HepG2 (cell line): Measurements from ENCODE around the gene LDB2. TPM values are rescaled to one million over a fixed set of nuclear protein-coding genes. Genes with fewer than 3 reads are reported as not detected.

Experiments
- ATAC-seq: fragments of 200-7000 bp; cut with Tn5 transposase; 3 replicates; pipeline ENCODE4 v1.9.1; 2020; ENCODE audit warnings: mild to moderate bottlenecking, moderate library complexity
- Bru-seq: library from RNA; stranded (reverse); fragments of 400-500 nt; gene quantifications from one replicate; lab custom pipeline; 2021; lab: Mats Ljungman, UMichigan
- BruChase-seq, 2 experiments: library from RNA; stranded (reverse); fragments of 400-500 nt; gene quantifications; one replicate each; lab custom pipeline; 2021; lab: Mats Ljungman, UMichigan
- BruUV-seq: library from RNA; stranded (reverse); fragments of 400-500 nt; replicated peaks from 2 replicates; lab custom pipeline; 2021; lab: Mats Ljungman, UMichigan
- CTCF ChIA-PET: fragments of 300-600 bp; formaldehyde crosslinking; extraction: SDS; loops from one replicate; lab custom pipeline; 2021; ENCODE audit warnings: low total read pairs, inconsistent platforms, low intra/inter-chr PET ratio; lab: Yijun Ruan, JAX
- POLR2A ChIA-PET: fragments of 350-600 bp; sonication (Branson Sonifier 250); formaldehyde crosslinking; loops from one replicate; lab custom pipeline; 2020; ENCODE audit warnings: antibody characterized with exemption, inconsistent platforms; lab: Yijun Ruan, JAX
- DNase-seq: peaks from one replicate; pipeline ENCODE4 v3.0.0-alpha.2; 2015; ENCODE audit warnings: low spot score
- FAIRE-seq: peaks from 3 replicates; lab custom pipeline; 2011; peaks lifted over from hg19 to GRCh38; lab: Jason Lieb, UNC
- H2AFZ ChIP-seq: one replicate; pipeline ENCODE4 v1.6.1; 2011; ENCODE audit warnings: low read length, inconsistent platforms
- H3K27ac ChIP-seq: fragments of 300-600 bp; 3 replicates; pipeline ENCODE4 v1.8.0; 2011; ENCODE audit warnings: mixed run types, mild to moderate bottlenecking, mixed read lengths, low read length, inconsistent platforms; ENCODE audit not compliant: insufficient read depth; ENCODE audit errors: extremely low read length
- H3K27me3 ChIP-seq, 2 experiments: fragments of 200-600 bp in 1 of 2; 2 replicates in 1 of 2; 3 replicates in 1 of 2; pipeline versions ENCODE4 v1.6.0 to v1.8.0; 2011; ENCODE audit warnings: low read length in 2 of 2, mild to moderate bottlenecking in 2 of 2, moderate library complexity in 2 of 2, inconsistent platforms in 1 of 2; ENCODE audit not compliant: insufficient read depth in 2 of 2, control insufficient read depth in 1 of 2
- H3K36me3 ChIP-seq, 2 experiments: fragments of 200-600 bp in 1 of 2; replicated peaks in 1 of 2; 2 replicates in 1 of 2; 3 replicates in 1 of 2; pipeline versions ENCODE4 v1.5.1 to v1.8.0; 2011; ENCODE audit warnings: low read length in 2 of 2, inconsistent platforms in 1 of 2; ENCODE audit not compliant: insufficient read depth in 2 of 2, control insufficient read depth in 1 of 2
- H3K4me1 ChIP-seq: 2 replicates; pipeline ENCODE4 v1.5.1; 2012; ENCODE audit warnings: low read length, inconsistent platforms; ENCODE audit not compliant: insufficient read depth
- H3K4me2 ChIP-seq: 2 replicates; pipeline ENCODE4 v1.6.0; 2011; ENCODE audit warnings: low read depth, low read length, inconsistent platforms
- H3K4me3 ChIP-seq, 3 experiments: fragments of 200-600 bp in 1 of 3; sonication (generic), shearing (Covaris generic) in 1 of 3; replicated peaks in 1 of 3; 2 replicates each; pipeline ENCODE4 v1.5.1; 2011 to 2016; ENCODE audit warnings: low read length in 3 of 3, inconsistent platforms in 2 of 3, low read depth in 2 of 3, mild to moderate bottlenecking in 2 of 3, control low read depth in 1 of 3, mixed read lengths in 1 of 3; ENCODE audit not compliant: insufficient read depth in 1 of 3
- H3K79me2 ChIP-seq: one replicate; pipeline ENCODE4 v1.6.1; 2011; ENCODE audit warnings: low read length, inconsistent platforms; ENCODE audit not compliant: insufficient read depth
- H3K9ac ChIP-seq: 2 replicates; pipeline ENCODE4 v1.6.0; 2011; ENCODE audit warnings: mild to moderate bottlenecking, low read depth, low read length, inconsistent platforms; ENCODE audit not compliant: insufficient read depth
- H3K9me3 ChIP-seq: 2 replicates; pipeline ENCODE4 v1.5.1; 2012; ENCODE audit warnings: mild to moderate bottlenecking, low read length
- H4K20me1 ChIP-seq: 2 replicates; pipeline ENCODE4 v1.6.0; 2011; ENCODE audit warnings: inconsistent platforms, mild to moderate bottlenecking, low read length, moderate library complexity; ENCODE audit not compliant: insufficient read depth
- CBX1 ChIP-seq: IDR thresholded peaks from one replicate; pipeline ENCODE4 v1.6.1; 2016; ENCODE audit warnings: antibody characterized with exemption, low read depth
- DBP ChIP-seq: sonication (generic); formaldehyde crosslinking; IDR thresholded peaks from 2 replicates; pipeline ENCODE4 v1.4.0; 2020; ENCODE audit warnings: missing genetic modification reagents; ENCODE audit errors: not compliant biosample characterization
- KAT2B ChIP-seq: fragments of 150-350 bp; IDR thresholded peaks from 2 replicates; pipeline ENCODE4 v1.6.1; 2014; ENCODE audit warnings: low read depth, low read length, borderline replicate concordance
- NR2F2 ChIP-seq: IDR thresholded peaks from 2 replicates; pipeline ENCODE4 v1.6.1; 2012; ENCODE audit warnings: low read depth, inconsistent platforms, borderline replicate concordance
- REXO4 ChIP-seq: sonication (generic); formaldehyde crosslinking; IDR thresholded peaks from 2 replicates; pipeline ENCODE4 v1.8.0; 2022; ENCODE audit warnings: missing genetic modification reagents, mild to moderate bottlenecking, borderline replicate concordance
- TAF1 ChIP-seq: sonication (generic); formaldehyde crosslinking; IDR thresholded peaks from 2 replicates; pipeline ENCODE4 v1.4.0; 2020; ENCODE audit warnings: missing genetic modification reagents
- THAP11 ChIP-seq: IDR thresholded peaks from 2 replicates; pipeline ENCODE4 v1.6.1; 2016; ENCODE audit warnings: missing biosample characterization, missing genetic modification reagents
- THYN1 ChIP-seq: sonication (generic); formaldehyde crosslinking; IDR thresholded peaks from 2 replicates; pipeline ENCODE4 v1.8.1; 2023; ENCODE audit warnings: low read depth, mild to moderate bottlenecking, moderate library complexity, missing genetic modification reagents, borderline replicate concordance
- ZNF777 ChIP-seq: sonication (generic); formaldehyde crosslinking; IDR thresholded peaks from 2 replicates; pipeline ENCODE4 v1.4.0; 2020; ENCODE audit warnings: missing genetic modification reagents
- WGBS: methylation state at CpG from one replicate; pipeline ENCODE4 v1.1.6; 2017; ENCODE audit warnings: low lambda C conversion rate; 5-methylcytosine and 5-hydroxymethylcytosine counted together
- in situ Hi-C: cut with HindIII; loops from 2 replicates; pipeline ENCODE4 v1.10.0; 2017; ENCODE audit warnings: low pct_unique_long_range_greater_than_20kb; ENCODE audit not compliant: extremely low pct_ligation_motif_present
- intact Hi-C: fragments of 100-400 bp; cut with micrococcal nuclease; formaldehyde crosslinking; loops from one replicate; pipeline ENCODE4 v1.10.0; 2022; ENCODE audit not compliant: unreplicated experiment
- long read RNA-seq, 2 experiments: library from RNA in 1 of 2; library from polyadenylated mRNA in 1 of 2; stranded (forward) in 1 of 2; unstranded in 1 of 2; transcript quantifications; one replicate each; pipeline ENCODE4 v2.0.0, GENCODE V29; 2019 to 2022
- polyA minus RNA-seq, 3 experiments: library from RNA; depleted of rRNA, polyadenylated mRNA; stranded (reverse); fragments of >200 nt; gene quantifications; 2 replicates each; pipeline ENCODE4 v1.2.3, GENCODE V29; 2011; ENCODE audit warnings: low replicate concordance in 1 of 3
- polyA plus RNA-seq, 8 experiments: library from polyadenylated mRNA; depleted of rRNA in 3 of 8; stranded (reverse) in 7 of 8; unstranded in 1 of 8; fragments of >200 nt; fragmentation: Illumina TruSeq in 4 of 8; extraction: Trizol in 4 of 8; gene quantifications; 2 replicates each; pipeline versions ENCODE4 v1.2.1 to v1.2.3, GENCODE V29; 2011 to 2016; ENCODE audit warnings: low read depth in 4 of 8, missing spikeins in 1 of 8, mixed read lengths in 1 of 8; ENCODE audit not compliant: insufficient read depth in 1 of 8
- total RNA-seq, 5 experiments: library from RNA; depleted of rRNA; stranded (reverse); fragments of >200 nt; fragmentation: Illumina TruSeq; extraction: Trizol; gene quantifications; 2 replicates each; pipeline ENCODE4 v1.2.3, GENCODE V29; 2016; ENCODE audit warnings: low read depth in 1 of 5

Gene LDB2
- total RNA-seq (2016; rRNA removed; fragmentation: Illumina TruSeq; extraction: Trizol), result not detected in 2 replicates
- not detected in 2 replicates for total RNA-seq (2016; cell fraction: cytosol; rRNA removed; fragmentation: Illumina TruSeq; extraction: Trizol; ENCODE audit: low read depth)
- not detected in 2 replicates for total RNA-seq (2016; cell fraction: insoluble cytoplasmic fraction; rRNA removed; fragmentation: Illumina TruSeq; extraction: Trizol)
- not detected in 2 replicates for total RNA-seq (2016; cell fraction: membrane; rRNA removed; fragmentation: Illumina TruSeq; extraction: Trizol)
- total RNA-seq (2016; cell fraction: nucleus; rRNA removed; fragmentation: Illumina TruSeq; extraction: Trizol), result not detected in 2 replicates
- polyA plus RNA-seq (2011; rRNA removed), result not detected in 2 replicates
- not detected in 2 replicates for polyA plus RNA-seq (2011; cell fraction: cytosol; rRNA removed)
- polyA plus RNA-seq (2011; cell fraction: nucleus; rRNA removed), result not detected in 2 replicates
- not detected in 2 replicates for polyA plus RNA-seq (2012)
- polyA plus RNA-seq (2016; cell fraction: cytosol; fragmentation: Illumina TruSeq; extraction: Trizol; ENCODE audit: low read depth), result not detected in 2 replicates
- not detected in 2 replicates for polyA plus RNA-seq (2016; cell fraction: insoluble cytoplasmic fraction; fragmentation: Illumina TruSeq; extraction: Trizol; ENCODE audit: low read depth)
- not detected in 2 replicates for polyA plus RNA-seq (2016; cell fraction: membrane; fragmentation: Illumina TruSeq; extraction: Trizol; ENCODE audit: low read depth)
- polyA plus RNA-seq (2016; cell fraction: nucleus; fragmentation: Illumina TruSeq; extraction: Trizol; ENCODE audit: insufficient read depth, low read depth), result not detected in 2 replicates
- not detected in 2 replicates for polyA minus RNA-seq (2011; rRNA and poly(A)+ RNA removed; ENCODE audit: low replicate concordance)
- polyA minus RNA-seq (2011; cell fraction: cytosol; rRNA and poly(A)+ RNA removed), result not detected in 2 replicates
- not detected in 2 replicates for polyA minus RNA-seq (2011; cell fraction: nucleus; rRNA and poly(A)+ RNA removed)
- percentile 6 among the genes with signal in this experiment for Bru-seq, nascent RNA
- percentile 2 among the genes with signal in this experiment for BruChase-seq, experiment 1, labeled RNA remaining after a 6-hour chase
- percentile 3 among the genes with signal in this experiment for BruChase-seq, experiment 2, labeled RNA remaining after a 2-hour chase
- long read RNA-seq, experiment 1, result 0 reads
- long read RNA-seq, experiment 2, result 0 reads

GRCh38 chr4:16897991-16898827 lies at the start of gene LDB2:
Gene LDB2 (minus strand): TSS chr4:16898645.
- intact Hi-C loops, result no loop called here
- peak; percentile 59; the same call in 2 of the 3 replicates for ATAC-seq
- TF ChIP-seq KAT2B (no peak), THYN1 (CRISPR knock-in tag) (no peak), DBP (no peak), NR2F2 (no peak), THAP11 (no peak), REXO4 (no peak), TAF1 (no peak), ZNF777 (CRISPR knock-in tag) (no peak), CBX1 (no peak)
- Histone ChIP-seq H3K27me3 (peaks cover 3 to 5% of the 10 kb centered on the region in 2 experiments; a peak in 2 of 5 replicates), H4K20me1 (no peaks in the 10 kb centered on the region), H3K27ac (no peak within 1 kb of the TSS), H3K9ac (no peak within 1 kb of the TSS), H3K36me3 (no peaks in the 10 kb centered on the region), H3K4me2 (0 out of 2 replicates have a peak within 1 kb of the TSS, but pooled peaks have one; percentile 7), H3K4me1 (no peaks in the 10 kb centered on the region), H3K79me2 (no peaks in the 10 kb centered on the region), H2AFZ (no peak within 1 kb of the TSS), H3K9me3 (no peaks in the 10 kb centered on the region), H3K4me3 (no peak within 1 kb of the TSS)
- no peak for DNase-seq
- ChIA-PET CTCF (no interaction called here), POLR2A (interaction anchor here (0.6 kb wide), 1 partner anchor 53 kb away, joined by 3 read pairs; no protein-coding TSS in a partner anchor)
- WGBS, result 2% methylated on average over 13 of the region's 18 CpGs
- BruUV-seq, result no TSS peak
- FAIRE-seq, result no peak
- in situ Hi-C loops, result no loop called here
